Measurements from ENCODE around the gene CTNNB1. TPM values are rescaled to one million over a fixed set of nuclear protein-coding genes. Genes with fewer than 3 reads are reported as not detected.

Gene CTNNB1
- total RNA-seq, 1 donor from 2014 or later = 305 TPM

- ATAC-seq (no peak), DNase-seq (no peak)
- no peaks in the 10 kb centered on the region for H3K9me3 ChIP-seq
- no peaks in the 10 kb centered on the region for H3K27me3 ChIP-seq
- peak overlapping the region; percentile 78 for H3K4me3 ChIP-seq
- H3K4me1 ChIP-seq = peaks cover 21% of the 10 kb centered on the region
- no peaks in the 10 kb centered on the region for H3K36me3 ChIP-seq
- TF ChIP-seq CTCF (IDR thresholded peaks at IDR 0.05) = no peak
- H3K27ac ChIP-seq = peak overlapping the region; percentile 97
- intact Hi-C loops (cut with DNase I) = no loop called here
Observed at GRCh38 chr3:41198046-41198445, 1.3 kb upstream of the CTNNB1 start.

DNA sequence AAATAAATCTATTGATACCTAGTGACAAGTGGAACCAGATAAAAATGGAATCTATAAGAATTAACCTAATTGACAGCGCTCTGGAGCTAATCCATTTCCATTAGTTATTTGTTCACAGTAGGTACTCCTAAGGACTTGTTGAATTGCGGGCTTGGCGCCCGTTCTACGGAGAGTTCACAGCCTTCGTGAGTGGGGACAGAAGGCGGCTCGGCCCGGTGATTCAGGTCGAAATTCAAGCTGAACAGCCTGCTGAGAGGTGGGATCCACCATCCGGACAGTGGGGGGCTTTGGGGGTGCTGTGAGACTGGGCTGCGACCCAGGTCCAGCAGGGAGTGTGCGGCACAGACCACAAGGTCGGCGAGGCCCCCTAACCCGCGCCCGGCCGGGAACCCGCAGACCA, 779 bp upstream of the CTNNB1 start:
- ATAC-seq = peak; percentile 3
- DNase-seq = no peak
- H3K27me3 ChIP-seq = no peaks in the 10 kb centered on the region
- intact Hi-C loops (cut with DNase I) = no loop called here
- no peaks in the 10 kb centered on the region for H3K9me3 ChIP-seq
- peak overlapping the region; percentile 78 for H3K4me3 ChIP-seq
- peak overlapping the region; percentile 97 for H3K27ac ChIP-seq
- H3K4me1 ChIP-seq = peaks cover 26% of the 10 kb centered on the region
- H3K36me3 ChIP-seq = no peaks in the 10 kb centered on the region
- TF ChIP-seq CTCF (IDR thresholded peaks at IDR 0.05) = no peak

DNA sequence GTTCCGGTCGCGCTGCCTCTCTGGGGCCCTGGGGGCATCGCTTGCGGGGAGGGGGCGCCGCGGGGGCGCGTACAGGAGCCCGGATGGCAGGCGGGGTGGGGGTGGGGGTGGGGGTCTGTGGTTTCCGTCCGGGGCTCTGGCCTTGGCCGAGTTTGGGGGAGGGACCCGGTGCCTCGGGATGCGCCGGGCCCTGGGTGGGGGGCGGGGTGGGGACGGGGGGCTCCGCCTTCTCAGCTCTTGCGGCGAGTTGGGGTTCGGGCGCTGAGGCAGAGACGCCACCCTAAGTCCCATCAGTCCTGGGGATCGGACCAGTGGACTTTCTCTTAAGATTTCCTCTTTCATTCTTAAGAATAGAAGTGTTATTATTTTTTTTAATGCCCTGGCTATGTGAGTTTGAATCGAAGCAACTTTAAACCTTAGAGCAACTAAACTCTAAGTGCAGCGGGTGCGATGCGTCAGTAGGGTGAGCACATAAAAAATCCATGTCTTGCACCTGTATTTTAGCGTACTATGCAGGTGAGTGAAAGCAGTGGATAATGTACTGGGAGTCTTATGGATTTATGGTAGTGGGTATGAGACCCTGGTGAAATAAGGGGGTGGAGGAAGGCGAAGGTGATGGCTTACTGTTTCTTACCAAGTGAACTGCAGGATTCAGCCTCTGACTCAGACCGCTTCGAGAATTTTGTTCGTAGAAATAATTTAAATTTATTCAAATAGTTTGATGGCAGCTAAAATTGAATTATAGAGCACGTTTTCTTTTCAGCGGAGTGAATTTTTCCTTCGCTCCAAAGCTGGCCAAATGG, 762 bp downstream of the CTNNB1 start:
- H3K4me3 ChIP-seq = peak overlapping the region; percentile 78
- H3K4me1 ChIP-seq = peaks cover 42% of the 10 kb centered on the region
- DNase-seq = peak; percentile 73
- H3K27me3 ChIP-seq = no peaks in the 10 kb centered on the region
- intact Hi-C loops (cut with DNase I) = loop anchor here (10.0 kb wide), 1 partner anchor 615 kb away; no protein-coding TSS in a partner anchor
- no peaks in the 10 kb centered on the region for H3K36me3 ChIP-seq
- no peaks in the 10 kb centered on the region for H3K9me3 ChIP-seq
- peak overlapping the region; percentile 97 for H3K27ac ChIP-seq
- TF ChIP-seq CTCF (IDR thresholded peaks at IDR 0.05) = no peak
- ATAC-seq = peak; percentile 3

GRCh38 chr3:41200669-41201021, 1.3 kb downstream of the CTNNB1 start:
- intact Hi-C loops (cut with DNase I) = loop anchor here (10.0 kb wide), 1 partner anchor 616 kb away; no protein-coding TSS in a partner anchor
- ATAC-seq = no peak
- DNase-seq = no peak

DNA sequence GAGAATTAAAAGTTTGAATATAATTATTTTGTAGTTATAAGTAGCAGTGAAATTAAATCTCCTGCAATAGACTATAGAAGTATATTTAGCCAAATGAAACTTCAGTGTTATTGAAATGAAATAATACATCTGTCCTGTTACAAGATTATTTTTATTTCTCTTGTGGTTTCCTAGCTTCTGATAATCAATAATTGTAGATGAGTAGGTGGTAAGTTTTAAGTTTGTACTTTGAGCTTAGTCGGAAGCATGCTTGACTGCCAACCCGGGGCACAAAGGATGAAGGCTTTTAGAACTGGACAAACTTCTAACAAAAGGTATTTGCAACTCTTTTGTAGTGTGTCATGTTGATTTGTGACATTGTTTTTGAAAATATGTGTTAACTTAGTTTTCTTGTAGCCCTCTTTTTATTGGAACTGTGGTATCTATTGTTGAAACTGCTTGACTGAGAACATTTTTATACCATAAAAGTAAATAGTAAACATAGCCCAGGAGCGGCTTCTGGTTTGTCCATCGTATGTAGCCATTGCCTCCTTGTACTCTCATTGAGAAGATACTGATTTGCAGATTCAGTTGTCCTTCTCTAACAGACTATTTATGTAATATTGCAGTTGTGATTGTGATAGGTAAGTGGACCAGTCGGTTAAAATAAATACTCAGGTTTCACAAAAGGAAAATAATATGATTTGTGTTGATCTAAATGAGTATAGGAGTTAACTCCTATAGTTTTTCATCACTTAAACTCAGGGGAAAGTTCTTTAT, 2.9 kb downstream of the CTNNB1 start:
- H3K9me3 ChIP-seq = no peaks in the 10 kb centered on the region
- no peak for TF ChIP-seq CTCF (IDR thresholded peaks at IDR 0.05)
- no peak overlapping the region for H3K27ac ChIP-seq
- peak overlapping the region; percentile 78 for H3K4me3 ChIP-seq
- H3K36me3 ChIP-seq = no peaks in the 10 kb centered on the region
- peaks cover 64% of the 10 kb centered on the region for H3K4me1 ChIP-seq
- ATAC-seq (no peak), DNase-seq (no peak)
- H3K27me3 ChIP-seq = no peaks in the 10 kb centered on the region
- intact Hi-C loops (cut with DNase I) = loop anchor here (10.0 kb wide), 1 partner anchor 617 kb away; no protein-coding TSS in a partner anchor

More at GRCh38 chr3:41200669-41201021, 1.3 kb downstream of the CTNNB1 start:
- H3K4me1 ChIP-seq = peaks cover 47% of the 10 kb centered on the region
- no peak for TF ChIP-seq CTCF (IDR thresholded peaks at IDR 0.05)
- H3K9me3 ChIP-seq = no peaks in the 10 kb centered on the region
- H3K4me3 ChIP-seq = peak overlapping the region; percentile 78
- H3K36me3 ChIP-seq = no peaks in the 10 kb centered on the region
- H3K27ac ChIP-seq = peak overlapping the region; percentile 97
- H3K27me3 ChIP-seq = no peaks in the 10 kb centered on the region

Measured in upper lobe of right lung (tissue), 1 donor.